A673 (cell line): Measurements from ENCODE around the gene TSHZ2. TPM values are rescaled to one million over a fixed set of nuclear protein-coding genes. Genes with fewer than 3 reads are reported as not detected.

Source experiments
- BruUV-seq: library from RNA; stranded (reverse); fragments of 400-500 nt; replicated peaks from 2 replicates; lab custom pipeline; 2021; lab: Mats Ljungman, UMichigan
- CTCF ChIA-PET: fragments of 300-600 bp; sonication (Branson Sonifier 250); formaldehyde crosslinking; loops from one replicate; lab custom pipeline; 2022; ENCODE audit warnings: antibody characterized with exemption; lab: Charles Lee
- POLR2A ChIA-PET: fragments of 300-600 bp; sonication (Branson Sonifier 250); formaldehyde crosslinking; loops from one replicate; lab custom pipeline; 2022; ENCODE audit warnings: antibody characterized with exemption; ENCODE audit not compliant: low non-redundant PET; lab: Charles Lee
- DNase-seq: peaks from one replicate; pipeline ENCODE4 v3.0.0-alpha.2; 2015; ENCODE audit warnings: low spot score
- H3K27ac ChIP-seq: fragments of 200-600 bp; sonication (generic); 2 replicates; pipeline ENCODE4 v1.5.1; 2016; ENCODE audit warnings: mixed run types, low read depth, mild to moderate bottlenecking, mixed read lengths, antibody characterized with exemption, low read length; ENCODE audit not compliant: poor library complexity, severe bottlenecking
- H3K27me3 ChIP-seq: fragments of 200-600 bp; sonication (generic); replicated peaks from 2 replicates; pipeline ENCODE4 v1.6.1; 2017; ENCODE audit warnings: mixed run types, low read depth, mild to moderate bottlenecking, mixed read lengths, antibody characterized with exemption, low read length; ENCODE audit not compliant: insufficient read depth, poor library complexity
- H3K36me3 ChIP-seq: fragments of 200-600 bp; sonication (generic); 2 replicates; pipeline ENCODE4 v1.6.1; 2016; ENCODE audit warnings: mixed run types, mild to moderate bottlenecking, mixed read lengths, antibody characterized with exemption, low read length; ENCODE audit not compliant: insufficient read depth, poor library complexity, severe bottlenecking
- H3K4me1 ChIP-seq: fragments of 200-600 bp; sonication (generic); 2 replicates; pipeline ENCODE4 v1.6.1; 2017; ENCODE audit warnings: mixed run types, mild to moderate bottlenecking, mixed read lengths, antibody characterized with exemption, low read length; ENCODE audit not compliant: insufficient read depth, poor library complexity, severe bottlenecking
- H3K4me3 ChIP-seq: fragments of 200-600 bp; sonication (generic); 2 replicates; pipeline ENCODE4 v1.5.1; 2016; ENCODE audit warnings: low read depth, mixed run types, mild to moderate bottlenecking, mixed read lengths, low read length; ENCODE audit not compliant: poor library complexity, severe bottlenecking
- H3K9me3 ChIP-seq: fragments of 200-600 bp; sonication (generic); 2 replicates; pipeline ENCODE4 v1.6.1; 2016; ENCODE audit warnings: mixed run types, low read depth, mild to moderate bottlenecking, mixed read lengths, antibody characterized with exemption, low read length; ENCODE audit not compliant: poor library complexity, severe bottlenecking
- CTCF ChIP-seq: fragments of 300-800, 200-600 bp; sonication (generic); conservative IDR thresholded peaks from 2 replicates; pipeline ENCODE4 v1.5.1; 2017; ENCODE audit warnings: low read depth, mild to moderate bottlenecking, antibody characterized with exemption, low read length, moderate library complexity, mixed read lengths
- EZH2 ChIP-seq: fragments of 200-600 bp; sonication (generic); IDR thresholded peaks from 2 replicates; pipeline ENCODE4 v1.6.1; 2017; ENCODE audit warnings: borderline replicate concordance, low read depth, mild to moderate bottlenecking, mixed read lengths, antibody characterized with exemption, low read length; ENCODE audit not compliant: poor library complexity, severe bottlenecking
- intact Hi-C: fragments of 100-400 bp; cut with micrococcal nuclease; formaldehyde crosslinking; loops from one replicate; pipeline ENCODE4 v1.10.0; 2022; ENCODE audit not compliant: unreplicated experiment
- total RNA-seq: library from RNA; stranded (reverse); gene quantifications from 2 replicates; pipeline ENCODE4 v1.2.3, GENCODE V29; 2021

TSHZ2 gene
- total RNA-seq, 1 experiment from 2014 or later: 4.1 TPM

GRCh38 chr20:53009979-53010735, 38.0 kb downstream of the TSHZ2 start:
- intact Hi-C loops: no loop called here
- CTCF ChIA-PET: no interaction called here
- TF ChIP-seq EZH2 (no peak), CTCF (no peak)
- Histone ChIP-seq H3K27me3 (no peaks in the 10 kb centered on the region), H3K4me3 (no peak overlapping the region), H3K9me3 (no peaks in the 10 kb centered on the region), H3K27ac (no peak overlapping the region), H3K36me3 (no peaks in the 10 kb centered on the region), H3K4me1 (peaks cover 4% of the 10 kb centered on the region)
- BruUV-seq: no TSS peak
- DNase-seq: no peak
- POLR2A ChIA-PET: no interaction called here

- no peaks in the 10 kb centered on the region for H3K27me3 ChIP-seq
- H3K36me3 ChIP-seq: no peaks in the 10 kb centered on the region
- POLR2A ChIA-PET: no interaction called here
- H3K4me1 ChIP-seq: peaks cover 4% of the 10 kb centered on the region
- no peak for DNase-seq
- intact Hi-C loops: no loop called here
- no peaks in the 10 kb centered on the region for H3K9me3 ChIP-seq
- no peak overlapping the region for H3K27ac ChIP-seq
- TF ChIP-seq EZH2: no peak
- TF ChIP-seq CTCF: no peak
- no TSS peak for BruUV-seq
- no peak overlapping the region for H3K4me3 ChIP-seq
- CTCF ChIA-PET: no interaction called here
Observed at GRCh38 chr20:53011640-53012039, 39.5 kb downstream of the TSHZ2 start.

- intact Hi-C loops: no loop called here
- TF ChIP-seq EZH2: no peak
- TF ChIP-seq CTCF: no peak
- POLR2A ChIA-PET: no interaction called here
- CTCF ChIA-PET: no interaction called here
- Histone ChIP-seq H3K27ac (no peak overlapping the region), H3K9me3 (no peaks in the 10 kb centered on the region), H3K4me3 (no peak overlapping the region), H3K4me1 (peaks cover 3% of the 10 kb centered on the region), H3K36me3 (no peaks in the 10 kb centered on the region), H3K27me3 (no peaks in the 10 kb centered on the region)
- DNase-seq: no peak
- BruUV-seq: no TSS peak
Observed at GRCh38 chr20:53013183-53013582, 41.0 kb downstream of the TSHZ2 start.
